ENCODE results near the gene PROM1. TPM values are rescaled to one million over a fixed set of nuclear protein-coding genes. Genes with fewer than 3 reads are reported as not detected.

Gene PROM1
- total and polyA plus RNA-seq, 2 of the 8 experiments (the other 6 are each of a cell fraction or from before 2014, with no cell fraction given): 36.0 to 59.7 TPM

DNA sequence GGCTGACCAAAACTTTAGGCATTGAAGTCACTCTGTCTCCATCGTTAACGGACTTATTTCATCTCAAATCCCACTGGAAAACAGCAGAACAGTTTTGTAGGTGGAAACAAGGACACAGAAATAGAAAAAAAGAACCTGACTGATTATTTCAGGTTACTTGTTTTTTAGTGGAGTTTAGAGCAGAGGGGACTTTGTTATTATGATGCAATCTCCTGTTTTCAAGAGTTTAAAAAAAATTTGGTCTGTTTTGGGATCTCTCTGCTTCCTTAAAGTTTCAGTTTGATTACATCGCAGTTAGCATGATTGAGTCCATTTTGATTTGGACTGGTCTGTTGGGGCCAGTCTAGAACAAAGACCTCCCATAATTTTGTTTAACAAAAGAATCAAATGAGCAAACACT lies 13.6 kb downstream of the PROM1 start (continued):
- TF ChIP-seq, protein P1, sequence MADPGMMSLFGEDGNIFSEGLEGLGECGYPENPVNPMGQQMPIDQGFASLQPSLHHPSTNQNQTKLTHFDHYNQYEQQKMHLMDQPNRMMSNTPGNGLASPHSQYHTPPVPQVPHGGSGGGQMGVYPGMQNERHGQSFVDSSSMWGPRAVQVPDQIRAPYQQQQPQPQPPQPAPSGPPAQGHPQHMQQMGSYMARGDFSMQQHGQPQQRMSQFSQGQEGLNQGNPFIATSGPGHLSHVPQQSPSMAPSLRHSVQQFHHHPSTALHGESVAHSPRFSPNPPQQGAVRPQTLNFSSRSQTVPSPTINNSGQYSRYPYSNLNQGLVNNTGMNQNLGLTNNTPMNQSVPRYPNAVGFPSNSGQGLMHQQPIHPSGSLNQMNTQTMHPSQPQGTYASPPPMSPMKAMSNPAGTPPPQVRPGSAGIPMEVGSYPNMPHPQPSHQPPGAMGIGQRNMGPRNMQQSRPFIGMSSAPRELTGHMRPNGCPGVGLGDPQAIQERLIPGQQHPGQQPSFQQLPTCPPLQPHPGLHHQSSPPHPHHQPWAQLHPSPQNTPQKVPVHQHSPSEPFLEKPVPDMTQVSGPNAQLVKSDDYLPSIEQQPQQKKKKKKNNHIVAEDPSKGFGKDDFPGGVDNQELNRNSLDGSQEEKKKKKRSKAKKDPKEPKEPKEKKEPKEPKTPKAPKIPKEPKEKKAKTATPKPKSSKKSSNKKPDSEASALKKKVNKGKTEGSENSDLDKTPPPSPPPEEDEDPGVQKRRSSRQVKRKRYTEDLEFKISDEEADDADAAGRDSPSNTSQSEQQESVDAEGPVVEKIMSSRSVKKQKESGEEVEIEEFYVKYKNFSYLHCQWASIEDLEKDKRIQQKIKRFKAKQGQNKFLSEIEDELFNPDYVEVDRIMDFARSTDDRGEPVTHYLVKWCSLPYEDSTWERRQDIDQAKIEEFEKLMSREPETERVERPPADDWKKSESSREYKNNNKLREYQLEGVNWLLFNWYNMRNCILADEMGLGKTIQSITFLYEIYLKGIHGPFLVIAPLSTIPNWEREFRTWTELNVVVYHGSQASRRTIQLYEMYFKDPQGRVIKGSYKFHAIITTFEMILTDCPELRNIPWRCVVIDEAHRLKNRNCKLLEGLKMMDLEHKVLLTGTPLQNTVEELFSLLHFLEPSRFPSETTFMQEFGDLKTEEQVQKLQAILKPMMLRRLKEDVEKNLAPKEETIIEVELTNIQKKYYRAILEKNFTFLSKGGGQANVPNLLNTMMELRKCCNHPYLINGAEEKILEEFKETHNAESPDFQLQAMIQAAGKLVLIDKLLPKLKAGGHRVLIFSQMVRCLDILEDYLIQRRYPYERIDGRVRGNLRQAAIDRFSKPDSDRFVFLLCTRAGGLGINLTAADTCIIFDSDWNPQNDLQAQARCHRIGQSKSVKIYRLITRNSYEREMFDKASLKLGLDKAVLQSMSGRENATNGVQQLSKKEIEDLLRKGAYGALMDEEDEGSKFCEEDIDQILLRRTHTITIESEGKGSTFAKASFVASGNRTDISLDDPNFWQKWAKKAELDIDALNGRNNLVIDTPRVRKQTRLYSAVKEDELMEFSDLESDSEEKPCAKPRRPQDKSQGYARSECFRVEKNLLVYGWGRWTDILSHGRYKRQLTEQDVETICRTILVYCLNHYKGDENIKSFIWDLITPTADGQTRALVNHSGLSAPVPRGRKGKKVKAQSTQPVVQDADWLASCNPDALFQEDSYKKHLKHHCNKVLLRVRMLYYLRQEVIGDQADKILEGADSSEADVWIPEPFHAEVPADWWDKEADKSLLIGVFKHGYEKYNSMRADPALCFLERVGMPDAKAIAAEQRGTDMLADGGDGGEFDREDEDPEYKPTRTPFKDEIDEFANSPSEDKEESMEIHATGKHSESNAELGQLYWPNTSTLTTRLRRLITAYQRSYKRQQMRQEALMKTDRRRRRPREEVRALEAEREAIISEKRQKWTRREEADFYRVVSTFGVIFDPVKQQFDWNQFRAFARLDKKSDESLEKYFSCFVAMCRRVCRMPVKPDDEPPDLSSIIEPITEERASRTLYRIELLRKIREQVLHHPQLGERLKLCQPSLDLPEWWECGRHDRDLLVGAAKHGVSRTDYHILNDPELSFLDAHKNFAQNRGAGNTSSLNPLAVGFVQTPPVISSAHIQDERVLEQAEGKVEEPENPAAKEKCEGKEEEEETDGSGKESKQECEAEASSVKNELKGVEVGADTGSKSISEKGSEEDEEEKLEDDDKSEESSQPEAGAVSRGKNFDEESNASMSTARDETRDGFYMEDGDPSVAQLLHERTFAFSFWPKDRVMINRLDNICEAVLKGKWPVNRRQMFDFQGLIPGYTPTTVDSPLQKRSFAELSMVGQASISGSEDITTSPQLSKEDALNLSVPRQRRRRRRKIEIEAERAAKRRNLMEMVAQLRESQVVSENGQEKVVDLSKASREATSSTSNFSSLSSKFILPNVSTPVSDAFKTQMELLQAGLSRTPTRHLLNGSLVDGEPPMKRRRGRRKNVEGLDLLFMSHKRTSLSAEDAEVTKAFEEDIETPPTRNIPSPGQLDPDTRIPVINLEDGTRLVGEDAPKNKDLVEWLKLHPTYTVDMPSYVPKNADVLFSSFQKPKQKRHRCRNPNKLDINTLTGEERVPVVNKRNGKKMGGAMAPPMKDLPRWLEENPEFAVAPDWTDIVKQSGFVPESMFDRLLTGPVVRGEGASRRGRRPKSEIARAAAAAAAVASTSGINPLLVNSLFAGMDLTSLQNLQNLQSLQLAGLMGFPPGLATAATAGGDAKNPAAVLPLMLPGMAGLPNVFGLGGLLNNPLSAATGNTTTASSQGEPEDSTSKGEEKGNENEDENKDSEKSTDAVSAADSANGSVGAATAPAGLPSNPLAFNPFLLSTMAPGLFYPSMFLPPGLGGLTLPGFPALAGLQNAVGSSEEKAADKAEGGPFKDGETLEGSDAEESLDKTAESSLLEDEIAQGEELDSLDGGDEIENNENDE (IDR thresholded peaks at IDR 0.05; ENCODE audit: insufficient replicate concordance, low read length): no peak

Measured in H1 (cell line).